Measurements from ENCODE around the gene SIPA1L3.

Gene SIPA1L3

GRCh38 chr19:38114651-38115050 is 207.6 kb downstream of the SIPA1L3 start:
- no peak overlapping the region for H3K4me3 ChIP-seq (ENCODE audit: low read depth, low read length, poor library complexity, severe bottlenecking)
- no peaks in the 10 kb centered on the region for H3K9me3 ChIP-seq (ENCODE audit: low read length)
- no peaks in the 10 kb centered on the region for H3K79me2 ChIP-seq (ENCODE audit: insufficient read depth, low read length)
- H3K27me3 ChIP-seq (ENCODE audit: insufficient read depth, low read length) = no peaks in the 10 kb centered on the region
- H3K4me2 ChIP-seq (ENCODE audit: low read length) = no peak overlapping the region
- no peaks in the 10 kb centered on the region for H3F3A ChIP-seq (ENCODE audit: insufficient read depth, low read length)
- no peaks in the 10 kb centered on the region for H3K9me2 ChIP-seq (ENCODE audit: low read depth, low read length)
- peaks cover 70% of the 10 kb centered on the region for H3K36me3 ChIP-seq (ENCODE audit: insufficient read depth, low read length)
- H2AFZ ChIP-seq (ENCODE audit: low read length) = no peak overlapping the region
- no peaks in the 10 kb centered on the region for H3K4me1 ChIP-seq (ENCODE audit: insufficient read depth, low read length, severe bottlenecking)
- no peak overlapping the region for H3K27ac ChIP-seq (ENCODE audit: low read depth, low read length, poor library complexity, severe bottlenecking)
- no peak overlapping the region for H3K9ac ChIP-seq (ENCODE audit: low read length)
- H4K20me1 ChIP-seq (ENCODE audit: insufficient read depth, low read length) = no peaks in the 10 kb centered on the region
- TF ChIP-seq EZH2 (IDR thresholded peaks at IDR 0.05; ENCODE audit: borderline replicate concordance, low read length) (no peak), CTCF (IDR thresholded peaks at IDR 0.05; ENCODE audit: low read length) (no peak)

- H4K20me1 ChIP-seq (ENCODE audit: insufficient read depth, low read length) = no peaks in the 10 kb centered on the region
- H3K36me3 ChIP-seq (ENCODE audit: insufficient read depth, low read length) = peaks cover 70% of the 10 kb centered on the region
- no peaks in the 10 kb centered on the region for H3K27me3 ChIP-seq (ENCODE audit: insufficient read depth, low read length)
- no peak overlapping the region for H3K9ac ChIP-seq (ENCODE audit: low read length)
- H3K9me2 ChIP-seq (ENCODE audit: low read depth, low read length) = no peaks in the 10 kb centered on the region
- no peak overlapping the region for H3K4me3 ChIP-seq (ENCODE audit: low read depth, low read length, poor library complexity, severe bottlenecking)
- no peak for TF ChIP-seq EZH2 (IDR thresholded peaks at IDR 0.05; ENCODE audit: borderline replicate concordance, low read length)
- H3K4me1 ChIP-seq (ENCODE audit: insufficient read depth, low read length, severe bottlenecking) = no peaks in the 10 kb centered on the region
- no peaks in the 10 kb centered on the region for H3K79me2 ChIP-seq (ENCODE audit: insufficient read depth, low read length)
- no peaks in the 10 kb centered on the region for H3K9me3 ChIP-seq (ENCODE audit: low read length)
- H3K27ac ChIP-seq (ENCODE audit: low read depth, low read length, poor library complexity, severe bottlenecking) = no peak overlapping the region
- H3K4me2 ChIP-seq (ENCODE audit: low read length) = no peak overlapping the region
- H2AFZ ChIP-seq (ENCODE audit: low read length) = no peak overlapping the region
- H3F3A ChIP-seq (ENCODE audit: insufficient read depth, low read length) = no peaks in the 10 kb centered on the region
Observed at GRCh38 chr19:38115271-38115802, 208.3 kb downstream of the SIPA1L3 start.

GRCh38 chr19:38118176-38118575 is 211.2 kb downstream of the SIPA1L3 start:
- H2AFZ ChIP-seq (ENCODE audit: low read length) = no peak overlapping the region
- no peaks in the 10 kb centered on the region for H3K4me1 ChIP-seq (ENCODE audit: insufficient read depth, low read length, severe bottlenecking)
- H3K4me2 ChIP-seq (ENCODE audit: low read length) = no peak overlapping the region
- no peak overlapping the region for H3K4me3 ChIP-seq (ENCODE audit: low read depth, low read length, poor library complexity, severe bottlenecking)
- no peaks in the 10 kb centered on the region for H3K9me2 ChIP-seq (ENCODE audit: low read depth, low read length)
- no peak overlapping the region for H3K27ac ChIP-seq (ENCODE audit: low read depth, low read length, poor library complexity, severe bottlenecking)
- H3K79me2 ChIP-seq (ENCODE audit: insufficient read depth, low read length) = no peaks in the 10 kb centered on the region
- no peak for TF ChIP-seq CTCF (IDR thresholded peaks at IDR 0.05; ENCODE audit: low read length)
- no peak for TF ChIP-seq EZH2 (IDR thresholded peaks at IDR 0.05; ENCODE audit: borderline replicate concordance, low read length)
- H3K36me3 ChIP-seq (ENCODE audit: insufficient read depth, low read length) = peaks cover 67% of the 10 kb centered on the region
- H3K9ac ChIP-seq (ENCODE audit: low read length) = no peak overlapping the region
- H3K27me3 ChIP-seq (ENCODE audit: insufficient read depth, low read length) = no peaks in the 10 kb centered on the region
- no peaks in the 10 kb centered on the region for H4K20me1 ChIP-seq (ENCODE audit: insufficient read depth, low read length)
- H3F3A ChIP-seq (ENCODE audit: insufficient read depth, low read length) = no peaks in the 10 kb centered on the region
- 0 out of 2 replicates have a peak, but pooled peaks cover 3% of the 10 kb centered on the region for H3K9me3 ChIP-seq (ENCODE audit: low read length)

- H3K79me2 ChIP-seq (ENCODE audit: insufficient read depth, low read length) = no peaks in the 10 kb centered on the region
- H3K27me3 ChIP-seq (ENCODE audit: insufficient read depth, low read length) = no peaks in the 10 kb centered on the region
- H3K4me2 ChIP-seq (ENCODE audit: low read length) = no peak overlapping the region
- no peaks in the 10 kb centered on the region for H3F3A ChIP-seq (ENCODE audit: insufficient read depth, low read length)
- H3K4me1 ChIP-seq (ENCODE audit: insufficient read depth, low read length, severe bottlenecking) = no peaks in the 10 kb centered on the region
- no peak overlapping the region for H2AFZ ChIP-seq (ENCODE audit: low read length)
- H3K9me2 ChIP-seq (ENCODE audit: low read depth, low read length) = no peaks in the 10 kb centered on the region
- no peak overlapping the region for H3K9ac ChIP-seq (ENCODE audit: low read length)
- peaks cover 63% of the 10 kb centered on the region for H3K36me3 ChIP-seq (ENCODE audit: insufficient read depth, low read length)
- H3K9me3 ChIP-seq (ENCODE audit: low read length) = 0 out of 2 replicates have a peak, but pooled peaks cover 3% of the 10 kb centered on the region
- no peaks in the 10 kb centered on the region for H4K20me1 ChIP-seq (ENCODE audit: insufficient read depth, low read length)
- TF ChIP-seq CTCF (IDR thresholded peaks at IDR 0.05; ENCODE audit: low read length) (no peak), EZH2 (IDR thresholded peaks at IDR 0.05; ENCODE audit: borderline replicate concordance, low read length) (no peak)
- H3K27ac ChIP-seq (ENCODE audit: low read depth, low read length, poor library complexity, severe bottlenecking) = no peak overlapping the region
- no peak overlapping the region for H3K4me3 ChIP-seq (ENCODE audit: low read depth, low read length, poor library complexity, severe bottlenecking)
Observed at GRCh38 chr19:38120471-38121025, 213.5 kb downstream of the SIPA1L3 start.

All from OCI-LY1 (cell line).